ENCODE measurements around the gene TPRN. TPM values are rescaled to one million over a fixed set of nuclear protein-coding genes. Genes with fewer than 3 reads are reported as not detected.

The TPRN gene
- total and polyA plus RNA-seq, 9 of the 15 experiments (the other 6 are each of a cell fraction or from before 2014, with no cell fraction given): 0.31 to 31.9 (median 4.4) TPM

GRCh38 chr9:137227054-137227852, 26.7 kb upstream of the TPRN start, which contains the start of gene RNF224 (continued):
- 0 out of 4 replicates have a peak, but pooled peaks of 1 of the 2 experiments have one; percentile 37 for TF ChIP-seq MNT (conservative IDR thresholded peaks at IDR 0.05)
- TF ChIP-seq, protein P1, sequence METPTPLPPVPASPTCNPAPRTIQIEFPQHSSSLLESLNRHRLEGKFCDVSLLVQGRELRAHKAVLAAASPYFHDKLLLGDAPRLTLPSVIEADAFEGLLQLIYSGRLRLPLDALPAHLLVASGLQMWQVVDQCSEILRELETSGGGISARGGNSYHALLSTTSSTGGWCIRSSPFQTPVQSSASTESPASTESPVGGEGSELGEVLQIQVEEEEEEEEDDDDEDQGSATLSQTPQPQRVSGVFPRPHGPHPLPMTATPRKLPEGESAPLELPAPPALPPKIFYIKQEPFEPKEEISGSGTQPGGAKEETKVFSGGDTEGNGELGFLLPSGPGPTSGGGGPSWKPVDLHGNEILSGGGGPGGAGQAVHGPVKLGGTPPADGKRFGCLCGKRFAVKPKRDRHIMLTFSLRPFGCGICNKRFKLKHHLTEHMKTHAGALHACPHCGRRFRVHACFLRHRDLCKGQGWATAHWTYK (CRISPR knock-in tag; IDR thresholded peaks at IDR 0.05): peak; percentile 89; the same call in 1 of the 2 replicates
- no peak for TF ChIP-seq ZFP1 (CRISPR knock-in tag; IDR thresholded peaks at IDR 0.05)
- TF ChIP-seq RCOR1 (IDR thresholded peaks at IDR 0.05; ENCODE audit: borderline replicate concordance in 1 of 2, low read depth in 2 of 2, low read length in 2 of 2): 0 out of 4 replicates have a peak, but pooled peaks of 1 of the 2 experiments have one; percentile 28
- TF ChIP-seq, protein P2, sequence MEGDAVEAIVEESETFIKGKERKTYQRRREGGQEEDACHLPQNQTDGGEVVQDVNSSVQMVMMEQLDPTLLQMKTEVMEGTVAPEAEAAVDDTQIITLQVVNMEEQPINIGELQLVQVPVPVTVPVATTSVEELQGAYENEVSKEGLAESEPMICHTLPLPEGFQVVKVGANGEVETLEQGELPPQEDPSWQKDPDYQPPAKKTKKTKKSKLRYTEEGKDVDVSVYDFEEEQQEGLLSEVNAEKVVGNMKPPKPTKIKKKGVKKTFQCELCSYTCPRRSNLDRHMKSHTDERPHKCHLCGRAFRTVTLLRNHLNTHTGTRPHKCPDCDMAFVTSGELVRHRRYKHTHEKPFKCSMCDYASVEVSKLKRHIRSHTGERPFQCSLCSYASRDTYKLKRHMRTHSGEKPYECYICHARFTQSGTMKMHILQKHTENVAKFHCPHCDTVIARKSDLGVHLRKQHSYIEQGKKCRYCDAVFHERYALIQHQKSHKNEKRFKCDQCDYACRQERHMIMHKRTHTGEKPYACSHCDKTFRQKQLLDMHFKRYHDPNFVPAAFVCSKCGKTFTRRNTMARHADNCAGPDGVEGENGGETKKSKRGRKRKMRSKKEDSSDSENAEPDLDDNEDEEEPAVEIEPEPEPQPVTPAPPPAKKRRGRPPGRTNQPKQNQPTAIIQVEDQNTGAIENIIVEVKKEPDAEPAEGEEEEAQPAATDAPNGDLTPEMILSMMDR (IDR thresholded peaks at IDR 0.05 in 2 of 3, conservative IDR thresholded peaks at IDR 0.05 in 1 of 3; ENCODE audit: insufficient read depth in 2 of 3, low read depth in 1 of 3, low read length in 3 of 3): peak; percentile 96 to 97 (median 96)
- TF ChIP-seq IRF2 (CRISPR knock-in tag; IDR thresholded peaks at IDR 0.05): no peak
- peak; percentile 41; the same call in 1 of the 2 replicates for TF ChIP-seq MYC (IDR thresholded peaks at IDR 0.05; ENCODE audit: low read depth, low read length)
- TF ChIP-seq MYC (CRISPR knock-in tag; IDR thresholded peaks at IDR 0.05; ENCODE audit: borderline replicate concordance, low read depth): no peak
- TF ChIP-seq TFAP4 (CRISPR knock-in tag; IDR thresholded peaks at IDR 0.05; ENCODE audit: borderline replicate concordance): peak; percentile 75
- no peak for TF ChIP-seq SMAD1 (IDR thresholded peaks at IDR 0.05; ENCODE audit: low read depth, low read length, partially characterized antibody)
- TF ChIP-seq MAZ (CRISPR knock-in tag; conservative IDR thresholded peaks at IDR 0.05 in 1 of 2, IDR thresholded peaks at IDR 0.05 in 1 of 2): peak; percentile 39 to 73; a peak in 3 of 4 replicates
- no peak for TF ChIP-seq BDP1 (IDR thresholded peaks at IDR 0.05; ENCODE audit: insufficient read depth, insufficient read length)
- no peak for TF ChIP-seq TAL1 (IDR thresholded peaks at IDR 0.05)
- peak; percentile 94 for TF ChIP-seq XRCC5 (IDR thresholded peaks at IDR 0.05; ENCODE audit: low read depth, low read length)
- no peak for TF ChIP-seq PML (IDR thresholded peaks at IDR 0.05; ENCODE audit: low read length)
- TF ChIP-seq ZBTB7A (IDR thresholded peaks at IDR 0.05; ENCODE audit: borderline replicate concordance, control insufficient read depth, low read depth, low read length): peak; percentile 56
- peak; percentile 90; the same call in 1 of the 2 replicates for TF ChIP-seq HDGF (IDR thresholded peaks at IDR 0.05)
- TF ChIP-seq HMGN3 (IDR thresholded peaks at IDR 0.05; ENCODE audit: borderline replicate concordance, extremely low read depth, insufficient read length, low read depth, low read length): peak; percentile 60
